Neutrophil (primary cell): Measurements from ENCODE around the gene LYZL6.

Experiments used
- H3K27ac ChIP-seq: fragments of 200-600 bp; sonication (generic); 2 replicates; pipeline ENCODE4 v1.5.1; 2016; ENCODE audit warnings: mild to moderate bottlenecking, moderate library complexity
- H3K27me3 ChIP-seq: fragments of 200-600 bp; sonication (generic); 2 replicates; pipeline ENCODE4 v1.6.0; 2016; ENCODE audit warnings: mild to moderate bottlenecking
- H3K36me3 ChIP-seq: fragments of 200-600 bp; sonication (generic); 2 replicates; pipeline ENCODE4 v1.5.1; 2017
- H3K4me1 ChIP-seq, 2 experiments: fragments of 200-600 bp in 1 of 2; sonication (generic) in 1 of 2; 1 replicate in 1 of 2; 2 replicates in 1 of 2; pipeline versions ENCODE4 v1.5.1 to v1.6.1; 2013 to 2016; ENCODE audit warnings: low read depth in 1 of 2, low read length in 1 of 2, mild to moderate bottlenecking in 1 of 2, moderate library complexity in 1 of 2; ENCODE audit not compliant: control insufficient read depth in 1 of 2, insufficient read depth in 1 of 2
- H3K4me3 ChIP-seq, 2 experiments: fragments of 200-600 bp in 1 of 2; sonication (generic) in 1 of 2; 1 replicate in 1 of 2; 2 replicates in 1 of 2; pipeline ENCODE4 v1.5.1; 2013 to 2016; ENCODE audit warnings: low read depth in 1 of 2, low read length in 1 of 2, mild to moderate bottlenecking in 1 of 2, moderate library complexity in 1 of 2
- H3K9me3 ChIP-seq: fragments of 200-600 bp; sonication (generic); 2 replicates; pipeline ENCODE4 v1.5.1; 2016
- TF ChIP-seq, protein P1 (sequence below): fragments of 200-600 bp; sonication (generic); IDR thresholded peaks from 2 replicates; pipeline ENCODE4 v1.5.1; 2016; ENCODE audit warnings: antibody characterized with exemption

LYZL6 gene

GRCh38 chr17:35968520-35969054 lies 25.1 kb upstream of the LYZL6 start:
- H3K9me3 ChIP-seq = no peaks in the 10 kb centered on the region
- H3K4me1 ChIP-seq = no peaks in the 10 kb centered on the region
- TF ChIP-seq, protein P1, sequence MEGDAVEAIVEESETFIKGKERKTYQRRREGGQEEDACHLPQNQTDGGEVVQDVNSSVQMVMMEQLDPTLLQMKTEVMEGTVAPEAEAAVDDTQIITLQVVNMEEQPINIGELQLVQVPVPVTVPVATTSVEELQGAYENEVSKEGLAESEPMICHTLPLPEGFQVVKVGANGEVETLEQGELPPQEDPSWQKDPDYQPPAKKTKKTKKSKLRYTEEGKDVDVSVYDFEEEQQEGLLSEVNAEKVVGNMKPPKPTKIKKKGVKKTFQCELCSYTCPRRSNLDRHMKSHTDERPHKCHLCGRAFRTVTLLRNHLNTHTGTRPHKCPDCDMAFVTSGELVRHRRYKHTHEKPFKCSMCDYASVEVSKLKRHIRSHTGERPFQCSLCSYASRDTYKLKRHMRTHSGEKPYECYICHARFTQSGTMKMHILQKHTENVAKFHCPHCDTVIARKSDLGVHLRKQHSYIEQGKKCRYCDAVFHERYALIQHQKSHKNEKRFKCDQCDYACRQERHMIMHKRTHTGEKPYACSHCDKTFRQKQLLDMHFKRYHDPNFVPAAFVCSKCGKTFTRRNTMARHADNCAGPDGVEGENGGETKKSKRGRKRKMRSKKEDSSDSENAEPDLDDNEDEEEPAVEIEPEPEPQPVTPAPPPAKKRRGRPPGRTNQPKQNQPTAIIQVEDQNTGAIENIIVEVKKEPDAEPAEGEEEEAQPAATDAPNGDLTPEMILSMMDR = no peak
- no peaks in the 10 kb centered on the region for H3K27me3 ChIP-seq
- no peak overlapping the region for H3K27ac ChIP-seq
- H3K4me3 ChIP-seq = no peak overlapping the region
- no peaks in the 10 kb centered on the region for H3K36me3 ChIP-seq

DNA sequence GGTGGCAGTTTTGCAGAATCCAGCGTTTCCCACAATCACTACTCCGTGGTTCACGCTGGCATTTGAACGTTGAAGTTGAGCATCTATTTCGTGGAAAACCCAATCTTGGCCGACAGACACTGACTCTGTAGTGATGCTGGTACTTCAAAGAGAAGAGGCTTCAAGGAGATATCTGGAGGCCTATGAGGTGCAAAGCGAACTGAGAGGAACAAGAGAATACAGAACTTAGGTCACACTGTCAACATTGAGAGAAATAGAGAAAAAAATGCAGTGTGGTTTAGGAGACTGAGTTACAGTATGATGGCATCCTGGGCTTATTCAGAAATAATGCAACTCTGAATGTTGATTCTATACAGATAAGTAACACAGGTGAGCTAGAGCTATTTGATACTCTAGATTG lies 21.8 kb upstream of the LYZL6 start:
- H3K4me3 ChIP-seq = no peak overlapping the region
- H3K4me1 ChIP-seq = no peaks in the 10 kb centered on the region
- H3K9me3 ChIP-seq = no peaks in the 10 kb centered on the region
- TF ChIP-seq, protein P1 = no peak
- H3K36me3 ChIP-seq = no peaks in the 10 kb centered on the region
- no peaks in the 10 kb centered on the region for H3K27me3 ChIP-seq
- H3K27ac ChIP-seq = no peak overlapping the region

DNA sequence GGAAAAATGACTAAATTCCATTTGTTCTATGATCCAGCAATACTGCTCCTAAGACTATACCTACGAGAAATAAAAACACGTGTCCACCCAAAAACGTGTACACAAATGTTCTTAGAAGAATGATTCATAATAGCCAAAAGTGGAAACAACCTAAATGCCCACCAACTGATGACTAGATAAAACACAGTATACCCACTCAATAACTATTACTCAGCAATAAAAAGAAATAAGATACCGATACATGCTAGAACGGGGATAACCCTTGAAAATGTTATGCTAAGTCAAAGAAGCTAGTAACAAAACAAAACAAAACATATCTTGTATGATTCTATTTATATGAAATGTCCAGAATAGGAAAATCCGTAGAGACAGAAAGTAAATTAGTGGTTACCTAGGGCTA lies 20.1 kb upstream of the LYZL6 start:
- no peaks in the 10 kb centered on the region for H3K9me3 ChIP-seq
- peaks cover 6% of the 10 kb centered on the region for H3K27me3 ChIP-seq
- H3K36me3 ChIP-seq = no peaks in the 10 kb centered on the region
- no peaks in the 10 kb centered on the region for H3K4me1 ChIP-seq
- TF ChIP-seq, protein P1 = no peak
- H3K27ac ChIP-seq = no peak overlapping the region
- no peak overlapping the region for H3K4me3 ChIP-seq

GRCh38 chr17:35953720-35954119 lies 10.2 kb upstream of the LYZL6 start:
- H3K27ac ChIP-seq = no peak overlapping the region
- H3K27me3 ChIP-seq = peaks cover 1% of the 10 kb centered on the region
- TF ChIP-seq, protein P1 = no peak
- H3K4me3 ChIP-seq = no peak overlapping the region
- no peaks in the 10 kb centered on the region for H3K4me1 ChIP-seq
- no peaks in the 10 kb centered on the region for H3K36me3 ChIP-seq
- no peaks in the 10 kb centered on the region for H3K9me3 ChIP-seq

DNA sequence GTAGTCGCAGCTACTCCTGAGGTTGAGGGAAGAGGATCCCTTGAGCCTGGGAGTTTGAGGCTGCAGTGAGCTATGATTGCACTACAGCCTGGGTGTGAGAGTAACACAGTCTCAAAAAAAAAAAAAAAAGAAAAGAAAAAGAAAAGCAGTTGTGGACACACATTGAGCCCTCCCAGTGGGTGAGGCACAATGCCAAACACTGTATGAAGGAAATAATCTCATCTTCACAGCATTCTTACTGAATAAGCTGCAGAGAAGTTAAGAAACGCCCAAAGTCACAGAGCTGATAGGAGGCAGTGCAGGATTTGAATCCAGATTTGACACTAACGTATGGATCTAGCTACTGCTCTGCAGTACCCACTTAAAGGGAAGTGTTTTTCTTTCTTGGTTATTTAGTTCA lies 5.9 kb upstream of the LYZL6 start:
- Histone ChIP-seq H3K36me3 (no peaks in the 10 kb centered on the region), H3K4me1 (no peaks in the 10 kb centered on the region), H3K27ac (no peak overlapping the region), H3K9me3 (no peaks in the 10 kb centered on the region), H3K4me3 (no peak overlapping the region), H3K27me3 (no peaks in the 10 kb centered on the region)
- TF ChIP-seq, protein P1 = no peak

DNA sequence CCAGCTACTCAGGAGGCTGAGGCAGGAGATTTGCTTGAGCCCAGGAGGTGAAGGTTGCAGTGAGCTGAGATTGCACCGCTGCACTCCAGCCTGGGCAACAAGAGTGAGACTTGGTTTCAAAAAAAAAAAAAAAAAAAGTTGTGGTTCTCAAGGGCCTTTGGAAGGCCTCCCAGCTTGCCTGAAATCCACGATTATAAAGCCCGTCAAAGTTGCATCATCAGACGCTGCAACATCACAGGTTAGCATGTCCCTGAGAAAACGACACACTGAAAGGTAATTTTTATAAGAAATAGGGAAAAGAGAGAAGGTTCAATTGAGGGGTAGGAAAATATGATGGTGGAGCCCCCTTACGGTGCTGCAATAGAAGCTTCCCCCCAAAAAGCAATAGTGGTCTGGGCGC lies 4.6 kb upstream of the LYZL6 start:
- no peaks in the 10 kb centered on the region for H3K9me3 ChIP-seq
- no peak overlapping the region for H3K27ac ChIP-seq
- H3K4me1 ChIP-seq = no peaks in the 10 kb centered on the region
- no peaks in the 10 kb centered on the region for H3K27me3 ChIP-seq
- TF ChIP-seq, protein P1 = no peak
- H3K4me3 ChIP-seq = no peak overlapping the region
- no peaks in the 10 kb centered on the region for H3K36me3 ChIP-seq
